SU-DHL-6 (cell line): ENCODE results near the gene USP7.

ENCODE experiments used
- H2AFZ ChIP-seq: fragments of 200-600 bp; sonication (generic); 2 replicates; pipeline ENCODE4 v1.6.1; 2014; ENCODE audit warnings: low read depth, mild to moderate bottlenecking, moderate library complexity, mixed read lengths, antibody characterized with exemption, low read length; ENCODE audit not compliant: severe bottlenecking
- H3F3A ChIP-seq: fragments of 200-600 bp; shearing (Covaris generic); 2 replicates; pipeline ENCODE4 v1.6.0; 2016; ENCODE audit warnings: antibody characterized with exemption, mild to moderate bottlenecking; ENCODE audit not compliant: insufficient read depth
- H3K27ac ChIP-seq: fragments of 200-600 bp; sonication (generic); 2 replicates; pipeline ENCODE4 v1.5.1; 2016; ENCODE audit warnings: low read depth, mild to moderate bottlenecking, low read length, moderate library complexity, mixed read lengths
- H3K27me3 ChIP-seq: fragments of 200-600 bp; sonication (generic), shearing (Covaris generic); 2 replicates; pipeline ENCODE4 v1.6.0; 2014; ENCODE audit warnings: mild to moderate bottlenecking, low read length
- H3K36me3 ChIP-seq: fragments of 200-600 bp; sonication (generic); 2 replicates; pipeline ENCODE4 v1.6.1; 2014; ENCODE audit warnings: mild to moderate bottlenecking, low read length, mixed read lengths
- H3K4me2 ChIP-seq: fragments of 300-600, 200-600 bp; shearing (Covaris generic), sonication (generic); 2 replicates; pipeline ENCODE4 v1.6.0; 2014; ENCODE audit warnings: low read length, low read depth, mild to moderate bottlenecking; ENCODE audit not compliant: poor library complexity, severe bottlenecking
- H3K4me3 ChIP-seq: fragments of 200-600 bp; sonication (generic); 2 replicates; pipeline ENCODE4 v1.5.1; 2014; ENCODE audit warnings: antibody characterized with exemption, low read length, mild to moderate bottlenecking, mixed read lengths; ENCODE audit not compliant: insufficient read depth, poor library complexity, severe bottlenecking
- H3K79me2 ChIP-seq: fragments of 200-600 bp; sonication (generic); 2 replicates; pipeline ENCODE4 v1.6.1; 2014; ENCODE audit warnings: mild to moderate bottlenecking, low read length, moderate library complexity; ENCODE audit not compliant: insufficient read depth
- H3K9ac ChIP-seq: fragments of 200-600 bp; sonication (generic); 2 replicates; pipeline ENCODE4 v1.7.0; 2014; ENCODE audit warnings: mild to moderate bottlenecking, low read length
- H3K9me2 ChIP-seq: fragments of 200-600 bp; sonication (generic); replicated peaks from 2 replicates; pipeline ENCODE4 v1.6.1; 2014; ENCODE audit warnings: low read length; ENCODE audit not compliant: insufficient read depth
- H3K9me3 ChIP-seq: fragments of 200-600 bp; sonication (generic); 2 replicates; pipeline ENCODE4 v1.6.1; 2014; ENCODE audit warnings: low read length, mixed read lengths; ENCODE audit not compliant: insufficient read depth
- H4K20me1 ChIP-seq: fragments of 200-600 bp; sonication (generic); 2 replicates; pipeline ENCODE4 v1.6.1; 2014; ENCODE audit warnings: low read depth, mild to moderate bottlenecking, antibody characterized with exemption, low read length, moderate library complexity, mixed read lengths
- CTCF ChIP-seq: fragments of 200-600 bp; sonication (generic); IDR thresholded peaks from one replicate; pipeline ENCODE4 v1.5.1; 2017; ENCODE audit warnings: antibody characterized with exemption, mild to moderate bottlenecking, low read length, moderate library complexity; ENCODE audit not compliant: insufficient read depth, poor library complexity, severe bottlenecking
- EZH2phosphoT487 ChIP-seq: fragments of 200-600 bp; sonication (generic), shearing (Covaris generic); conservative IDR thresholded peaks from 2 replicates; pipeline ENCODE4 v1.6.1; 2018; ENCODE audit warnings: mild to moderate bottlenecking, antibody characterized with exemption, low read length, moderate library complexity, mixed read lengths

The USP7 gene

DNA sequence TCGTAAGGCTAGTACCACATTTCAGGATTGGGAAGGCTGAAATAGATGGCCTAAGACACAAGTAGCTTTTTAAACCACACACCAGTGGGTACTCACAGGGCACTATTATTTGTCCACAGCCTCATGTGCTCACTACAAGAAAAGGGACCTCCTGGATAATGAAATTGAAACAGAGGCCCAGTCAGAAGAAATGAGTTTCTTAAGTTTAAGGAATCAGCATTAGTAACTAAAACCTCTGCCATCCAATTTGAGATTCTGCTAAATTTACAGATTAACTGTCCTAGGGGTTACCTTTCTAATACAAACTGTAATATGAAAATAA, 3.0 kb downstream of the USP7 start:
- no peaks in the 10 kb centered on the region for H3K27me3 ChIP-seq
- peak overlapping the region; percentile 90 for H3K27ac ChIP-seq
- no peaks in the 10 kb centered on the region for H3K9me2 ChIP-seq
- H3K36me3 ChIP-seq: no peaks in the 10 kb centered on the region
- TF ChIP-seq CTCF (no peak), EZH2phosphoT487 (no peak)
- H3K4me3 ChIP-seq: peak overlapping the region; percentile 59
- no peaks in the 10 kb centered on the region for H3K9me3 ChIP-seq
- H3K9ac ChIP-seq: peak overlapping the region; percentile 85
- peaks cover 42% of the 10 kb centered on the region for H3F3A ChIP-seq
- peak overlapping the region; percentile 74 for H3K4me2 ChIP-seq
- H2AFZ ChIP-seq: no peak overlapping the region
- peaks cover 17% of the 10 kb centered on the region; the same call in 1 of the 2 replicates for H4K20me1 ChIP-seq
- peaks cover 76% of the 10 kb centered on the region for H3K79me2 ChIP-seq

- Histone ChIP-seq H3K9me3 (no peaks in the 10 kb centered on the region), H3K27ac (peak overlapping the region; percentile 90), H3F3A (peaks cover 42% of the 10 kb centered on the region), H3K27me3 (no peaks in the 10 kb centered on the region), H3K4me3 (peak overlapping the region; percentile 59), H2AFZ (no peak overlapping the region), H3K9ac (peak overlapping the region; percentile 85), H3K36me3 (no peaks in the 10 kb centered on the region), H3K79me2 (peaks cover 82% of the 10 kb centered on the region), H3K9me2 (no peaks in the 10 kb centered on the region), H4K20me1 (peaks cover 17% of the 10 kb centered on the region; the same call in 1 of the 2 replicates), H3K4me2 (peak overlapping the region; percentile 74)
- no peak for TF ChIP-seq CTCF
- no peak for TF ChIP-seq EZH2phosphoT487
These were observed 3.6 kb downstream of the USP7 start for GRCh38 chr16:8959921-8960787.

DNA sequence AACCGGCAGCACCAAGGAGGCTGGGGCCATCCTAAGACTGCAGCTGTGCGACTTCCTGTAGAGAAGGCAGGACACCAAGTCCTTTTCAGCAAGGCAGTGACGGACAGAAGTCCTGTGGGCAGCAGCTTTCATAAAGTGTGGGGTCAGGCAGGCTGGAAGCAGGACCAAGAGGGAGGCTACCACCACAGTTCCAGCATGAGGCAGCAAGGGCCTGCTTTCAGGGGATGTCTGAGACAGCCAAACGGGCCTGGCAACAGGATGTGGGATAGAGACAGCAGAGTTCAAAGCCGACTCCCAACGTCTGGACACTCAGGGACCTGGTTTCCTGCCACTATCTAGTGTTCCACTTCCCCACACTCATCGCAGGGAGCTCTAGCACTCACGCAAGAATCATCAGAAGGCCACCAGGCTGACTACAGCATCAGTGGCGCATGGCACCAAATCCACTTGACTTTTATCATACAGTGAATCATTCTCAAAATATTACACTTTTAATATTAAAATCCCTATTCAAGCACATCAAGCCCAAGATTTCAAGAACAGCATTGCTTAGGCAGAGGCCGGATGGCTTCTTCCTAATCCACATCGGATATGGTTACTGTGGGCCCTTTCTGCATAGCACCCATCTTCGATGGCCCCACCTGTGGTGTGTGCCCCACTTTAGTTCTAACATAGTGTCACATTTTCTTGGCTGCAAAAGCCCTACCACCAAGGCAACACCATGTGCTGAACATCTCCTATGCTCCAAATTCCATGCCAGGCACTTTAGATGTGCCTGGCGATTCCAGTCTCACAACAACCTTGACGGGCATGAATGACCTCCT, 5.2 kb downstream of the USP7 start:
- peaks cover 17% of the 10 kb centered on the region; the same call in 1 of the 2 replicates for H4K20me1 ChIP-seq
- no peaks in the 10 kb centered on the region for H3K9me3 ChIP-seq
- H3K27me3 ChIP-seq: no peaks in the 10 kb centered on the region
- peaks cover 51% of the 10 kb centered on the region for H3F3A ChIP-seq
- peak overlapping the region; percentile 90 for H3K27ac ChIP-seq
- TF ChIP-seq EZH2phosphoT487: no peak
- no peak for TF ChIP-seq CTCF
- no peaks in the 10 kb centered on the region for H3K36me3 ChIP-seq
- peak overlapping the region; percentile 85 for H3K9ac ChIP-seq
- peaks cover 89% of the 10 kb centered on the region for H3K79me2 ChIP-seq
- H2AFZ ChIP-seq: no peak overlapping the region
- peak overlapping the region; percentile 74 for H3K4me2 ChIP-seq
- peak overlapping the region; percentile 34 for H3K4me3 ChIP-seq
- H3K9me2 ChIP-seq: no peaks in the 10 kb centered on the region
